ENCODE data around the gene ELN. TPM values are rescaled to one million over a fixed set of nuclear protein-coding genes. Genes with fewer than 3 reads are reported as not detected.

Gene ELN
- total RNA-seq, 1 donor from 2014 or later, result 62.8 TPM

DNA sequence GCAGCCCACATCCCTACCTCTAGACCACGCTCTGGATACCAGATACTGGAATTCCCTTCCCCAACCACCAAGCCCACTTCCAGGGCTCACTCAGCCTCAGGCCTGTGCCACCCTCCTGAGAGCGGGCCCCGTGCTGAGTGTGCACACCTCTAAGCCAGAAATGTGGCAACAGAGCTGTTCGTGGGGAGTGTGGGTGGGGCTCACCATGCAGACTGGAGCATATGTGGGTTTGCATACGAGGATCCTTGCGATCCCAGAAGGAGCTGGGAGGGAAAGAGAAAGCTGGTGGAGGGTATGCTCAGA is 42.6 kb downstream of the ELN start:
- intact Hi-C loops (cut with DNase I), result no loop called here
- no peak for DNase-seq (ENCODE audit: low spot score)
- ATAC-seq, result no peak

DNA sequence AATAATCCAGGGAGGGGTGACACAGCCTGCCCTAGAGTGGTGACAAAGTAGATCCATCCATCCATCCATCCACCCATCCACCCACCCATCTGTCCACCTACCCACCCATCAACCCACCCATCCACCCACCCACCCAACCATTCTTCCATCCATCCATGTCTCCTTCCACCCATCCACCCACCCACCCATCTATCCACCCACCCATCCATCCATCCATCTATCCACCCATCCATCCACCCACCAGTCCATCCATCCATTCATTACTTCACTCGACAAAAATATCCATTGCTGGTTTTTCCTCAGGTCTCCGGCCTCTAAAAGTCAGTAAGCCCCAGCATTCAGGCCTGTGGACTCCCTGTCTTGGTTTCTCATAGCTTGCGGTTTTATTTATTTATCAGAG is 43.1 kb downstream of the ELN start:
- no peak for ATAC-seq
- DNase-seq (ENCODE audit: low spot score), result no peak
- intact Hi-C loops (cut with DNase I), result no loop called here

DNA sequence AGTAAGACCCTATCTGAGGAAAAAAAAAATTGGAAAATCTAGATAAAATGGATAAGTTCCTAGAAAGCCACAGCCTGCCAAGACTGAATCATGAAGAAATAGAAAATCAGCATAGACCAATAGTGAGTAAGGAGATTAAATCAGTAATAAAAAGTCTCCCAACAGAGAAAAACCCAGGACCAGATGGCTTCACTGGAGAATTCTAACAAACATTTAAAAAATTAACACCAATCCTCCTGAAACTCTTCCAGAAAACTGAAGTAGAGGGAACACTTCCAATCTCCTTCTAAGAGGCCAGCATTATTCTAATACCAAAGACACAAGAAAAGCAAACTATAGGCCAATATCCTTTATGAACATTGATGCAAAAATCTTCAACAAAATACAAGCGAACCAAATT is 46.8 kb downstream of the ELN start:
- DNase-seq (ENCODE audit: low spot score) (no peak), ATAC-seq (no peak)
- intact Hi-C loops (cut with DNase I), result no loop called here

DNA sequence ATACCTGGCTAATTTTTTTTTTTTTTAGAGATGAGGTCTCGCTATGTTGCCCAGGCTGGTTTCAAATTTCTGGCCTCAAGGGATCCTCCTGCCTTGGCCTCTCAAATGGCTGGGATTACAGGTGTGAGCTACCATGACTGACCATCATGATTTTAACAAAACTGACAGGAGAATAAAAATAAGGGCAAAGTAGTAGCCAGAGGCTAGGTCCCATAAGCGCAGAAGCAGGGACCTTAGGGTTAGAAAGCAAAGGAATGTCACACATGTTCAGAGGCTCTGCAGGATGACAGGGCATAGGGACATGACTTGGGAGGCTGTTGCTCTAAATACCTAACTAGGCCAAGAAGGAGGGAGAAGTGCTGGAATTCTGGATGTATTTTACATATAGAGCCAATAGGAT is 50.5 kb downstream of the ELN start:
- intact Hi-C loops (cut with DNase I), result no loop called here
- DNase-seq (ENCODE audit: low spot score), result no peak
- ATAC-seq, result no peak

- intact Hi-C loops (cut with DNase I), result no loop called here
- ATAC-seq (no peak), DNase-seq (ENCODE audit: low spot score) (no peak)
Measured at GRCh38 chr7:74082770-74083116, 54.8 kb downstream of the ELN start.

- peak; percentile 89 for DNase-seq (ENCODE audit: low spot score)
- intact Hi-C loops (cut with DNase I), result no loop called here
- peak; percentile 84 for ATAC-seq
Measured at GRCh38 chr7:74083117-74083876, 55.3 kb downstream of the ELN start, which contains the start of gene LIMK1. TSS of gene LIMK1 (plus strand) at chr7:74083804. CDS start at chr7:74083991, 187 bp downstream.

DNA sequence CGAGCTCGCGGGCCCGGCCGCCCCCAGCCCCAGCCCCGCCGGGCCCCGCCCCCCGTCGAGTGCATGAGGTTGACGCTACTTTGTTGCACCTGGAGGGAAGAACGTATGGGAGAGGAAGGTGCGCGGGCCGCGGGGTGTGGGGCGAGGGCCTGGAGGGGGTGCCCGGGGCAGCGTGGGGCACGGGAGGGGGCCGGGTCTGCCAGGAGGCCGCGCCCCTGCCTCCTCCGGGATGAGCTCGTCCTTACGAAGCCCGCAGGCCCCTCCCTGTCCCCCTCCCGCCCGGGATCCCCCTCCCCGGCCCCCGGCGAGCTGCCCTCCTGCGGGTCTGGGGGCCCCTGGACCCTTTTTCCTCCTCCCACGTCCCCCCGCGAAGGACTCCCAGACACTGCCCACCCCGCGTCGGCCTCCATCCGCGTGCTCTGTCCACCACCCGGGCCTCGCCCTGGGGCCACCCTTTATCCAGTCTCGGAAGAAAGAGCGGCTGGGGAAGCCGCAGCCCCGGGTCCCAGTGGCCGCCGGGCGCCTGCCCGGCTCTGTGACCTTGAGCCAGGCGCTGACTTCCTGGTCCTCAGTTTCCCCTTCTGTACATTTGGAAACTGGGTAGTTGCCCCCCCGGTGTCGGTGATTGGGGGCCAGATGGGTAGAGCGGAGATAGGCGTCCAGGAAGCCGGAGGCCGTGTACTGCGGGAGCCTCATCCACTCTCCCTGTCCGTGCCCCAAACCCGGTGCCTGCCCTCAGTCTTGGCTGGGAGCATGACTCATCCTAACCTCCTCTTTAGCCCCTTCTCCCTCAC is 56.2 kb downstream of the ELN start:
- no peak for DNase-seq (ENCODE audit: low spot score)
- intact Hi-C loops (cut with DNase I), result no loop called here
- peak; percentile 49 for ATAC-seq

DNA sequence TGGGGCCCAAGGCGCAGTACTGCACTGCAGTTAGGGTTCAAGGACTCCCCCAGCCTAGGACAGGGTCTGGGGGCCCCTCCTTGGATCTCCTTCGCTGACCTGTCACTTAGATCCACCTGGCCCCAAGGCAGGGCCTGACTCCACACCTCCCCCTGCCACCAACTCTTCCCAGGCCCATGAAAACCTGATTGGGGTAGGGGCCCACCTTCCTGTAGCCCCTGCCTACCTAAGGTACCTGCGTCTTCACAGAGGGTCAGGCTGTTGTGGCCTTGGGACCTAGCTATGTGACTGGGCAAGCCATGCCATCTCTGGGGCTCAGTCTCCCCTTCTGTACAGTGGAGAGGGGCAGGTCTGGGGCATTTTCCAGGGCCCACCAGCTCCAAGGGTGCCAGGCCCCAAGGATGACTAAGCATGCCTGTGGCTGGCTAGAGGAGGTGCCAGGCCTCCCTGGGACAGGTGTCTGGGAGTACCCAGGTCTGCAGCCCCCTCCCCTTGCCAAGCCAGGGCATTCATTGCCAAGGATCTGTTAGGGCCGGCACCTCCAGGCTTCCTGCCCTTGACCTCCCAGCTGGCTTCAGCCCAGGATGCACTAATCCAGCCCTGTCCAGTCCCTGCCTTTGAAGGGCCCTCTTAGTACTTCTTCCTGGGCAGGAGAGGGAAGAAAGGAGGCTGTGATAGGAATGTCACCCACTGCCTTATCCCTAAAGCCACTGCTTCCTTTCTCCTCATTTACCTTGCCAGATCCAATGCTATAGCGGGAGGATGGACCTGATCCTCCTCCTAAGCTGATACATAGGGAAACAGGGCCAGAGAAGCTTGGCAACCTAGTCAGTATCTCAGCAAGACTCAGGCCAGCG is 57.0 kb downstream of the ELN start:
- ATAC-seq, result peak; percentile 4
- intact Hi-C loops (cut with DNase I), result no loop called here
- DNase-seq (ENCODE audit: low spot score), result no peak

DNA sequence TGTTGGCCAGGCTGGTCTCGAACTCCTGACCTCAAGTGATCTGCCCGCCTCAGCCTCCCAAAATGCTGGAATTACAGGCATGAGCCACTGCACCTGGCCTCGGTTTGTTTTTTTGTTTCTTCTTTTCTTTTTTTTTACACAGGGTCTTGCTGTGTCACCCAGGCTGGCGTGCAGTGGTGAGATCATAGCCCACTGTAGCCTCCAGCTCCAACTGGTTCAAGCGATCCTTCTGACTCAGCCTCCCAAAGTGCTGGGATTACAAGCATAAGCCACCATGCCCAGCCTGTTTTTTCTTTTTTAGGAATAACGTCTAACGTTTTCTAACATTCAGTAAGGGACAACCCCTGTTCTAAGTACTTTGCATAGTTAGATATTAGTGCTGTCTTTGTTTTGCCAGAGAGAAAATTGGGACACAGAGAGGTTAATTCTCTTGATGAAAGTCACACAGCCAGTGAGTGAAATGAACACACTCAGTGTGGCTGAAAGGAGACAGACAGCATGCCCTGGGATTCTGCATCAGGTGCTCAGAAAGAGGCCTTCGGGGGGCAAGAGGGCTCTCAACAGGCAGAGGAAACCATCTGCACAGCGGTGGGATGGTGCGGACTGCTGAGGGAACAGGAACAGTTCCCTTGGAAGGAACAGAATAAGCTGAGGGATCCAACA is 59.9 kb downstream of the ELN start:
- intact Hi-C loops (cut with DNase I), result no loop called here
- no peak for DNase-seq (ENCODE audit: low spot score)
- ATAC-seq, result no peak

DNA sequence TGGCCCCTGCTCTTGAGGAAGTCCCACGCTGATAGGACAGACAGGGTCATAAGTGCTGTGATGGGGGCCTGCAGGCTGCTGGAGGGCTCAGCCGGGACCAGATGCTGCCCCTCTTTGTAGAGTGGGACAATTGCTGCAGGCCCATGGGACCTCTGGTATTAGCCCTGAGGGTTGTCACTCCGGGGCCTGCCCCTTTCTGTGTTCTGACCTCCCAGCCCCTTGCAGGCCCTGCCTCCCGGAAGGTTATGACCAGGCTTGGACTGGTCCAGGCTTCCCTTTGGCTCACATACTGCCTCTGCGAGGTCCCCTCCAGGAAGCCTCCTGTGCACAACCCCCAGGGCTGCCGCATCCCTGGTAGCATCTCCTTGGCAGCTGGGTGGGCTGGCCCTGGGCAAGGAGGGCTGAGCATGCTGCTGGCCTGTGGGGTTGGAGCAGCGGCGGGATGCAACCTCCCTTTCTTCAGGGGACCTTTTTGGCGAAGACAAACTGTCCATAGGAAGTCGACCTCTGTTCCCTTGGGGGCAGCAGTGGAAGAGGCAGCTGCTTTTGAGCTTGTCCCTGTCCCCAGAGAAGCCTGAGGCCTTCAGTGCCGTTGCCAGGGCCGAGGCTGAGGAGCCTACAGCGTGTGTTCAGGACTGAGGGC is 64.5 kb downstream of the ELN start:
- intact Hi-C loops (cut with DNase I), result no loop called here
- ATAC-seq, result peak; percentile 41
- DNase-seq (ENCODE audit: low spot score), result no peak

DNA sequence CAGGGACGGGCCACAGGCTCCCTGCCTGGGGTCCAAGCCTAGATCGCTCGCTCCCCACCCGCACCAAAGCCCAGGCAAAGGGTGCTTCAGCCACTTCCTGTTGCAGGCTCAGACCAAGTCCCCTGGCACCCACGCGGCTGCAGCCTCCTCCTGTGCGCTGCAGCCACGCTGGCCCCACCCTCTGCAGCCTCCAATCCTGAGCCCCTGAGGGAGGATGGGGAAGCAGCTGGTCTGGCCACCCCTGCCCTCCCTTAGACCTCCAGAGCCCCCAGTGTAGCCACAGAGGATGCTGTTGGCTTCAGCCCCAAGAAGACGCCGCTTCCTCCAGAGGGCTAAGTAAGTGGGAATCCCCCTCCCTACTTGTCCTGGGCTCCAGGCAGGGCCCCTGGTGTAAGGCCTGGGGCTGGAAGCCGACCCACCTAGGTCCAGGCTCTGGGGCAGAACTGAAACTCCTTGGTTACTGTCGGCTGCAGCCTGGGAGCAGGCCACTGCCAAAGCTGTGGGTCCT is 65.0 kb downstream of the ELN start:
- ATAC-seq (peak; percentile 82), DNase-seq (ENCODE audit: low spot score) (peak; percentile 69)
- intact Hi-C loops (cut with DNase I), result no loop called here

DNA sequence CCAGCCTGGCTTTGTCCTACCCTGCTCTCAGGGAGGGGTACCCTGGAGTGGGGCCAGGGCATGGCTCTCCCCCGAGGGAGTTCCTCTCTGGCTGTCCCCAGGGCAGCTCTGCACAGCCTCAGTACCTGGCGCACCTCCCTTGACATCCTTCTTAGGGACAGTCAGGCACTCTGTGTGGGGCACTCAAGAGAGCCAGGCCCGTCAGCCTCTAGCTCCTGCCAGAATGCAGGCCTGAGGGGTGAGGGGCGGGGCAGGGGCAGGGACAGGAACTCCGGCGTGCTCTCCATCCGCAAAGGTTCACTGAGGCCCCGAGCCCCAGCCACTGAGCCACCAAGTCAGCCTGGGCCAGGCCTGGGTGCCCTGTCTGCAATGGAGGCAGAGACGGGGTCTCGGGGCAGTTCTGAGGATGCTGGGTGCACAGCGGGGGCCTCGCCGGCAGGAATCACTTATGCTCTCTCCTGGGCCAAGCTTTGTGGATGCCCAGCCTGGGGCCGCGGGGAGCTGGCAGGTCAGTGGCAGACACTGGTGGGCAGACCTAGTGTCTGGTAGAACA is 65.8 kb downstream of the ELN start:
- ATAC-seq, result peak; percentile 41
- intact Hi-C loops (cut with DNase I), result no loop called here
- no peak for DNase-seq (ENCODE audit: low spot score)

DNA sequence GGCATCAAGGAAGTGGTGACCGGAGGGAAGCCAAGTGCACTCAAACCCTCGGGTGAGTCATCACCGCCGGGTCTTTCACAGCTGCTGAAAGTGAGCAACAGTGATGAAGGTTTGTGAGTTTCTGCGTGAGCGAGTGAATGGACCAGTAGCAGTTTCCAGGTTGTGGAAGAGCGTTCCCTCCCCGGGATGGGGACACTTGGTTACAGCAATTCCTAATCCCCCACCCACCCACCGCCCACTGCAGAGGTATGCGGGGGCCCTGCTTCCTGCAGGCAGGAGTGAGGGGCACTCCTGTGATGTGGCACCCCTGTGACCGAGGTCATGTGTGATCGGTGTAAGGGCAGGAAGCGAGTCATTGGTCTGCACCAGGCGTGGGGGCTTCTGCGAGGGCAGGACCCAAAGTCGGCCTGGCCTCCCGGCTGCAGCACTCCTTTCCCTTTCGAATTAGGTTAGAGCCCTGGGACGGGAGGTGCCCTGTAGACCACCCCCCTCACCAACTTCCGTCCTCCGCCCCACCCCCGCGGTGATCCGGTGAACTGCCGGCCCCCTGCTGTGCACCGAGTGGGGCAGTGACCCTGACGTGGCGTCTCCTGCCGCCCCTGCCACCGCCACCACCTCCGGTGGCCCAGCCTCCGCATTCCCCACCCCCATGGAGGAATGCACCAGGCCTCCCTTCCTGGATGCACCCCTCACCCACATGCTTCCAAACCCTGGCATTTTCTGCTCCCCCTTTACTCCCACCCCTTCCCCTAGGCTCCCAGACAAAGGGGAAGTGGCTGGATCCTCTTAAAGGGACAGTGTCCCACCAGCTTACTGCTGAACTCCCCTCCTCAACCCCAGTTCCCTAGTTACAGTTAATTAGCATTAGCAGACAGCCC is 66.5 kb downstream of the ELN start:
- intact Hi-C loops (cut with DNase I), result no loop called here
- DNase-seq (ENCODE audit: low spot score), result peak; percentile 83
- peak; percentile 75 for ATAC-seq

- intact Hi-C loops (cut with DNase I), result no loop called here
- DNase-seq (ENCODE audit: low spot score) (no peak), ATAC-seq (no peak)
Measured at GRCh38 chr7:74095135-74095534, 67.2 kb downstream of the ELN start.

DNA sequence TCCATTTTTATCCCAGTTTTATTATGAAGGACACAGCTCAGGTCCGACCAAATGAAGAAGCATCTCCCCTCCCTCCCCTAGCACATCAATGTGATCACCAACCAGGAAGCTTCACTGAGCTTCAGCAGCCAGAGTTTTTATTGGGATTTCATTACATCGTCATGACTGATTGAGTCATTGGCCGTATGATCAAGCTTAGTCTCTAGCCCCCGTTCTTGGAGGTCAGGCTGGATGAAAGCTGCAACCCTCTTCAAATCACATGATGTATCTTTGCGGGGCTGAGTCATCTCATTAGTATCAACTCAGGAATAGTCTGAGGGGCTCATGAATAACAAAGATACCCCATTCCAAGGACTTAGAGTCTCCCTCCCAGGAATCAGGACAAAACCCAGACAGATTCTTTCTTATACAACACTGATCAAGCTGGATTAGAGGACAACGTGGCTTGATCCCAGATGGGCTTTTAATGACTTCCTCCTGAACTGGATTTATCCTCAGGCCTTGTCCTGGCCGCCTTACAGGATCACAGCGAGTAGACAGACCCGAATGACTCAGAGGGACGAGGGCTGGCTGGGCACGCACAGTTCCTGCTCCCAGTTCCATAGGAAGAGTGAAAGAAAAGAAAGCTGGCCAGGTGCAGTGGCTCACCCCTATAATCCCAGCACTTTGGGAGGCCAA is 70.1 kb downstream of the ELN start:
- no peak for DNase-seq (ENCODE audit: low spot score)
- no peak for ATAC-seq
- intact Hi-C loops (cut with DNase I), result no loop called here

DNA sequence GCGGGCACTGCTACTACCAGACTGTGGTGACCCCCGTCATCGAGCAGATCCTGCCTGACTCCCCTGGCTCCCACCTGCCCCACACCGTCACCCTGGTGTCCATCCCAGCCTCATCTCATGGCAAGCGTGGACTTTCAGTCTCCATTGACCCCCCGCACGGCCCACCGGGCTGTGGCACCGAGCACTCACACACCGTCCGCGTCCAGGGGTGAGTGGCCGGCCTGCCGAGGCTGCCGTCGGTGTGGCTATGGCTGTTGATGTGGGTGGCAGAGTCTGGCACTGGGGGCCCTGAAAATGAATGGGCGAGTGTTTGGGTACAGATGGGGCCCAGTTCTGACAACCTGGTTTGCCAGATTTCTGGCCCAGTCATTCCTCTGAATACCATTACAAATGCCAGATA is 71.1 kb downstream of the ELN start:
- DNase-seq (ENCODE audit: low spot score), result no peak
- no peak for ATAC-seq
- intact Hi-C loops (cut with DNase I), result no loop called here

All from sciatic nerve (tissue), 2 donors.